Effector memory CD4-positive, alpha-beta T cell (primary cell): ENCODE measurements around the gene MRPS25.
A peak's percentile ranks its signal among the peaks of the same experiment; 100 is the strongest.

Experiments used
- DNase-seq, 3 donors: peaks; one replicate each; pipeline ENCODE4 v3.0.0-alpha.2; 2020
- H3K27ac ChIP-seq: 2 replicates; pipeline ENCODE4 v1.7.0; 2013; ENCODE audit warnings: mild to moderate bottlenecking, low read length, moderate library complexity; ENCODE audit not compliant: insufficient read depth, poor library complexity, severe bottlenecking
- H3K27me3 ChIP-seq: replicated peaks from 2 replicates; pipeline ENCODE4 v1.7.0; 2013; ENCODE audit warnings: mild to moderate bottlenecking, low read length; ENCODE audit not compliant: insufficient read depth, control insufficient read depth, poor library complexity, severe bottlenecking
- H3K36me3 ChIP-seq: 2 replicates; pipeline ENCODE4 v1.7.0; 2013; ENCODE audit warnings: mild to moderate bottlenecking, low read length, moderate library complexity; ENCODE audit not compliant: control insufficient read depth, insufficient read depth
- H3K4me1 ChIP-seq: 2 replicates; pipeline ENCODE4 v1.7.0; 2013; ENCODE audit warnings: low read length, mild to moderate bottlenecking; ENCODE audit not compliant: control insufficient read depth, insufficient read depth, poor library complexity, severe bottlenecking
- H3K4me3 ChIP-seq: 2 replicates; pipeline ENCODE4 v1.7.0; 2013; ENCODE audit warnings: low read length, low read depth, mild to moderate bottlenecking; ENCODE audit not compliant: insufficient read depth, poor library complexity, severe bottlenecking
- H3K9me3 ChIP-seq: 2 replicates; pipeline ENCODE4 v1.7.0; 2013; ENCODE audit warnings: mild to moderate bottlenecking, low read length, moderate library complexity; ENCODE audit not compliant: control insufficient read depth

The MRPS25 gene

DNA sequence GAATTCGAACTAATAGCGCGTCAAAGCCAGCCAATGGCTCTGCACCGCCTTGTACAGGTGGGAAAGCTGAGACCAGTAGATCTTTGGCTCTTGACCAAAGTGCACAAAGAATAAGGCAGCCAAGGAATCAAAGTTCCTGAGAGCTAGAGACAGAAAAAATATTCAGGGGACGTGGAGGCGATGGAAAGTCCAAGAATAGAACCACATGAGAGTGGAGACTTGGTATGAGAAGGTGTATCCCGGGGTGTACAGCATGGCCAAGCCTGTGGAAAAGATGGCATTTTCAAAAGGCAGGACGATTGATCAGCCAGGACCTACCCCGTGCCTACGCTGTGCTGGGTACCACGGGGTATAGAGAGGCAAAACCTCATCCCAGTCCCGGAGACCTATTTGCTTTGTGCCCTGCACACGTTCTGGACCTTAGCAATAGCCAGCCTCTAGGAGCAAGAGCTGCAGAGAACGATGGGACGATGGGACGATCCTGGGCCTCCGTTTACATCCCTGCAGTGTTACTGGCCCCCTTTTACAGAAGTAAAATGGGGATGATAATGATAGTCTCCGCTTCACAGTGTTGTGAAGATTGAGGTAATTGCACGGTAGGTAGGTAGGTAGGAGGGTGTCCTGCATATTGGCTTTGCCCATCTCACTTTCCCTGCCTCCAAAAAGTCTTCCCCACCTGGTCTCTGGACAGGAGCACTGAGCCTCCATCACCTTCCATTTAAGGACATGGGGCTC lies 34.4 kb upstream of the MRPS25 start:
- H3K4me3 ChIP-seq = peak overlapping the region; percentile 87
- DNase-seq = no peak
- H3K36me3 ChIP-seq = peaks cover 18% of the 10 kb centered on the region
- peak overlapping the region; percentile 93 for H3K27ac ChIP-seq
- no peaks in the 10 kb centered on the region for H3K9me3 ChIP-seq
- peaks cover 15% of the 10 kb centered on the region for H3K4me1 ChIP-seq
- no peaks in the 10 kb centered on the region for H3K27me3 ChIP-seq

DNA sequence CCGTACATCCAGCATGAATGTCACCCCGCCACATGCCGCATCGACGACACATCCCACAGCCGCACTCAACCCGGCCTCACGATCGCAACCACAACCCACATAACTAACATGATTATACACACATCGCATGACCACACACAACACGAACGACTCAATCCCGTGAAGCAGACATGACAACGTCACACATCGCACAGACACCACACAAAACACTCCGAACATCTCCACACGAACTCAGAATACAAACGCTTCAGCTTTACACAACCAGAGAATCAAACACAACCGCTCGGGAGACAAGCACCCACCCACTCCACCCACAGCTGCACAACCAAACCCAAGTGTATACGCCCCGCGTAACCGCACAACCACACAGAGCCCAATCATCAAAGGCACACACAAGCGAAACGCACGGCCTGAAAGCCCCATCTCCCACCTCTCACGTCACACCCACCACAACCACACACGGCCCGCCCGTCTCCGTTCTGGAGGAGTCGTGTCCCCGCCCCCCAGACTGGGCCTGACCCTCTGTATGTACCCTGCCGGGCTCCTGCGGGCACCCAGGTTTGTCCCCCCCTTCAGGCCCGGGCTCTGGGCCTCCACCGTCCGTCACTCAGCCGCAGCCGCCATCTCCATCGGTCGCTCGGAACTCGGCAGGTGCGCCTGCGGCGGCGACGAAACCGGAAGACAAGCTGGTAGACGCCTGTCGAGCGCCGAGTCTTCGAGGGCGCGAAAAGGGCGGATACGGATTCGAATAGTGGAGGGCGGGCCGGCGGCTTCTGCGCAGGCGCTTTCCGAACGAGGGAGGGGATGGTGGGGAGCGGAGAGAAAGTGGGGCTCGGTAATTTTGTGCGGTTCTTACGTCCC lies 33.6 kb upstream of the MRPS25 start, which contains the start of gene RBSN:
TSS of gene RBSN (minus strand) at position 646 of the 861 bp plus-strand sequence. CDS start 3,028 bp downstream, outside the sequence.
- Histone ChIP-seq H3K27me3 (no peaks in the 10 kb centered on the region), H3K9me3 (no peaks in the 10 kb centered on the region), H3K4me3 (peak within 1 kb of the TSS; percentile 87), H3K27ac (peak within 1 kb of the TSS; percentile 93), H3K36me3 (peaks cover 26% of the 10 kb centered on the region), H3K4me1 (peaks cover 15% of the 10 kb centered on the region)
- peak; percentile 94 for DNase-seq

DNA sequence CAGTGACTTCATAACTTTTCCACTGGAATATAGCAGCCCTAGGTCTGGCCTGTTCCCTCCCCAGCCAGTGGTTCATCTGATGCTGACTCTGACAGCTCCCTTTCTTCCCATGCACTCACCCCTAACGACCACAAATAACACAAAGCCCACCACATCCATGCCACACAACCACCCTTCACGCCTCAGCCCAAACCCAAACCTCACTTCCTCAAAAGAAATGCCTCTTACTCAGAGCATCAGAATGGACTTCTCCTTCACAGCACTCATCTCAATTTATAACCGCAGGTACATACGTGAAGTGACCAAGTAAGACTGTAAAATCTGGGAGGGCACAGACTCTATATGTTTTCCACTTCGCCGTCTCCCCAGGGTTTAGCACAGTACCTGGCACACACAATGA lies 32.8 kb upstream of the MRPS25 start:
- Histone ChIP-seq H3K27ac (peak overlapping the region; percentile 93), H3K36me3 (peaks cover 30% of the 10 kb centered on the region), H3K4me3 (peak overlapping the region; percentile 87), H3K4me1 (peaks cover 15% of the 10 kb centered on the region), H3K9me3 (no peaks in the 10 kb centered on the region), H3K27me3 (no peaks in the 10 kb centered on the region)
- DNase-seq = peak in 2 of 3 donors; percentile 13 to 20

DNA sequence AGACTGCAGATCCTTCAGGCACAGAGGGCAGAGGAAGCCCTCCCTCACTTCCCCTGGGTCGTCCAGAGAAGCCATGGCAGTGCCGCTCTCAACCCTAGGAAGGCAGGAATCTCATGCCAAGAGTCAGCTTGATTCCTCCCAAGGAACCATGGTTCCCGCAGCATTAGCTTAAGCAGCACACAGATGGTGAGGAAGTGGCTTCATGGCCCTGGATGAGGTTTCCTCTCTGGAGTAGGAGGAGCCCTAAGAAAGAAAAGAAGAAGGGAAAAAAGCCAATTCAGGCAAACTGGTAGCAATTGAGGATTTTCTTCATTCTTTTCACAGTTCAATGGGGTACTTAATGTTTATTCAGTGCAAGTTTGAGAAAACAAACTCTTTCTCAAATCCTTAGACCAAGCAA lies 30.9 kb upstream of the MRPS25 start:
- Histone ChIP-seq H3K4me1 (peaks cover 15% of the 10 kb centered on the region), H3K27ac (no peak overlapping the region), H3K36me3 (peaks cover 36% of the 10 kb centered on the region), H3K27me3 (no peaks in the 10 kb centered on the region), H3K9me3 (no peaks in the 10 kb centered on the region), H3K4me3 (no peak overlapping the region)
- DNase-seq = no peak

GRCh38 chr3:15094187-15094875 lies 29.2 kb upstream of the MRPS25 start:
- H3K27ac ChIP-seq = no peak overlapping the region
- H3K27me3 ChIP-seq = no peaks in the 10 kb centered on the region
- peaks cover 11% of the 10 kb centered on the region for H3K4me1 ChIP-seq
- DNase-seq = no peak
- no peak overlapping the region for H3K4me3 ChIP-seq
- no peaks in the 10 kb centered on the region for H3K9me3 ChIP-seq
- peaks cover 47% of the 10 kb centered on the region for H3K36me3 ChIP-seq

GRCh38 chr3:15092686-15093085 lies 27.6 kb upstream of the MRPS25 start:
- Histone ChIP-seq H3K4me3 (no peak overlapping the region), H3K27ac (no peak overlapping the region), H3K27me3 (no peaks in the 10 kb centered on the region), H3K9me3 (no peaks in the 10 kb centered on the region), H3K36me3 (peaks cover 57% of the 10 kb centered on the region), H3K4me1 (peaks cover 3% of the 10 kb centered on the region)
- no peak for DNase-seq

DNA sequence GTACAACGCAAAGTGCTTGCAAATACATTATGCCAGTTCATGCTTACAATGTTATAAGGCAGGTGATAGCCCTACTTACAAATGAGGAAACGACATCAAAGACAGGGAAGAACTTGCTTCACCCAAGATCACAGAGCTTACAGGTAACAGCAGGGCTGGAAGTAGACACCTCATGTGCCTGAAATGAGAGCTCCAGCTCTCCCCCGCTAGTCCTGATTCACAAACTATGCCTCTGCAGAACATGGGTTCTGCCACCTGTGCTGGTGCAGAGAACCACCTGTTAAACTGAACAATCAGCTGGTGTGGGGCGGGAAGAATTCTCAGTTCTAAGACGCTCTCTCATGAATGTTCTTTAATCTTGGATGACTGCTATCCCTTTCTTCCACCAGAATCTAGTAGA lies 26.5 kb upstream of the MRPS25 start:
- H3K4me3 ChIP-seq = no peak overlapping the region
- H3K27me3 ChIP-seq = no peaks in the 10 kb centered on the region
- DNase-seq = no peak
- H3K27ac ChIP-seq = no peak overlapping the region
- peaks cover 62% of the 10 kb centered on the region for H3K36me3 ChIP-seq
- H3K4me1 ChIP-seq = no peaks in the 10 kb centered on the region
- no peaks in the 10 kb centered on the region for H3K9me3 ChIP-seq

- H3K27me3 ChIP-seq = no peaks in the 10 kb centered on the region
- no peak for DNase-seq
- no peak overlapping the region for H3K4me3 ChIP-seq
- H3K27ac ChIP-seq = no peak overlapping the region
- H3K4me1 ChIP-seq = no peaks in the 10 kb centered on the region
- peaks cover 64% of the 10 kb centered on the region for H3K36me3 ChIP-seq
- H3K9me3 ChIP-seq = no peaks in the 10 kb centered on the region
Observed at GRCh38 chr3:15089201-15089600, 24.1 kb upstream of the MRPS25 start.

- peaks cover 79% of the 10 kb centered on the region for H3K36me3 ChIP-seq
- H3K4me3 ChIP-seq = no peak overlapping the region
- H3K4me1 ChIP-seq = no peaks in the 10 kb centered on the region
- DNase-seq = no peak
- no peak overlapping the region for H3K27ac ChIP-seq
- H3K27me3 ChIP-seq = no peaks in the 10 kb centered on the region
- H3K9me3 ChIP-seq = no peaks in the 10 kb centered on the region
Observed at GRCh38 chr3:15086699-15087098, 21.6 kb upstream of the MRPS25 start.
